DOHH2 (cell line): ENCODE results near the gene NXNL2.

Experiments used
- H3F3A ChIP-seq: fragments of 200-600 bp; sonication (generic), shearing (Covaris generic); 2 replicates; pipeline ENCODE4 v1.6.0; 2016; ENCODE audit warnings: antibody characterized with exemption, mild to moderate bottlenecking; ENCODE audit not compliant: control insufficient read depth, insufficient read depth
- H3K27ac ChIP-seq: fragments of 200-600 bp; sonication (generic); 2 replicates; pipeline ENCODE4 v1.5.1; 2014; ENCODE audit warnings: low read depth, mild to moderate bottlenecking, low read length, moderate library complexity
- H3K27me3 ChIP-seq: fragments of 200-600 bp; sonication (generic); 2 replicates; pipeline ENCODE4 v1.6.1; 2014; ENCODE audit warnings: mild to moderate bottlenecking, low read length, mixed read lengths; ENCODE audit not compliant: control insufficient read depth
- H3K36me3 ChIP-seq: fragments of 200-600 bp; sonication (generic); 2 replicates; pipeline ENCODE4 v1.6.1; 2014; ENCODE audit warnings: mild to moderate bottlenecking, low read length, moderate library complexity, mixed read lengths; ENCODE audit not compliant: control insufficient read depth
- H3K4me1 ChIP-seq: fragments of 200-600 bp; sonication (generic); 2 replicates; pipeline ENCODE4 v1.6.1; 2014; ENCODE audit warnings: mild to moderate bottlenecking, low read length, mixed read lengths; ENCODE audit not compliant: control insufficient read depth
- H3K4me2 ChIP-seq: fragments of 200-600 bp; sonication (generic); 2 replicates; pipeline ENCODE4 v1.6.0; 2014; ENCODE audit warnings: mild to moderate bottlenecking, low read length, moderate library complexity
- H3K4me3 ChIP-seq: fragments of 200-600 bp; sonication (generic); 2 replicates; pipeline ENCODE4 v1.5.1; 2014; ENCODE audit warnings: mild to moderate bottlenecking, low read length, mixed read lengths
- H3K79me2 ChIP-seq: fragments of 200-600 bp; sonication (generic); 2 replicates; pipeline ENCODE4 v1.6.1; 2014; ENCODE audit warnings: mild to moderate bottlenecking, low read length, mixed read lengths; ENCODE audit not compliant: control insufficient read depth
- H3K9me2 ChIP-seq: fragments of 200-600 bp; sonication (generic); replicated peaks from 2 replicates; pipeline ENCODE4 v1.6.1; 2014; ENCODE audit warnings: mild to moderate bottlenecking, low read length, mixed read lengths; ENCODE audit not compliant: control insufficient read depth
- H3K9me3 ChIP-seq: fragments of 200-600 bp; sonication (generic); 2 replicates; pipeline ENCODE4 v1.6.1; 2014; ENCODE audit warnings: antibody characterized with exemption, low read length, mixed read lengths; ENCODE audit not compliant: control insufficient read depth, insufficient read depth
- H4K20me1 ChIP-seq: fragments of 200-600 bp; sonication (generic); 2 replicates; pipeline ENCODE4 v1.6.0; 2014; ENCODE audit warnings: low read depth, mild to moderate bottlenecking, antibody characterized with exemption, low read length, moderate library complexity; ENCODE audit not compliant: control insufficient read depth, insufficient read depth
- CTCF ChIP-seq: fragments of 200-600 bp; sonication (generic); IDR thresholded peaks from one replicate; pipeline ENCODE4 v1.5.1; 2014; ENCODE audit warnings: antibody characterized with exemption, mild to moderate bottlenecking, low read depth, low read length; ENCODE audit not compliant: poor library complexity, severe bottlenecking
- EZH2phosphoT487 ChIP-seq: fragments of 200-600 bp; sonication (generic); IDR thresholded peaks from 2 replicates; pipeline ENCODE4 v1.6.1; 2017; ENCODE audit warnings: borderline replicate concordance, mild to moderate bottlenecking, antibody characterized with exemption, low read length, moderate library complexity, mixed read lengths

The NXNL2 gene

GRCh38 chr9:88508326-88508725 is 26.7 kb upstream of the NXNL2 start:
- Histone ChIP-seq H3F3A (no peaks in the 10 kb centered on the region), H3K4me1 (no peaks in the 10 kb centered on the region), H3K9me3 (no peaks in the 10 kb centered on the region), H4K20me1 (no peaks in the 10 kb centered on the region), H3K4me2 (no peak overlapping the region), H3K9me2 (no peaks in the 10 kb centered on the region), H3K79me2 (no peaks in the 10 kb centered on the region), H3K4me3 (no peak overlapping the region), H3K36me3 (no peaks in the 10 kb centered on the region), H3K27ac (no peak overlapping the region), H3K27me3 (no peaks in the 10 kb centered on the region)
- no peak for TF ChIP-seq CTCF
- no peak for TF ChIP-seq EZH2phosphoT487

GRCh38 chr9:88511906-88512305 is 23.1 kb upstream of the NXNL2 start:
- Histone ChIP-seq H3K79me2 (no peaks in the 10 kb centered on the region), H3K4me2 (no peak overlapping the region), H3K27ac (no peak overlapping the region), H3K27me3 (no peaks in the 10 kb centered on the region), H3K4me1 (no peaks in the 10 kb centered on the region), H3K9me3 (no peaks in the 10 kb centered on the region), H3F3A (no peaks in the 10 kb centered on the region), H3K9me2 (no peaks in the 10 kb centered on the region), H3K36me3 (no peaks in the 10 kb centered on the region), H3K4me3 (no peak overlapping the region), H4K20me1 (no peaks in the 10 kb centered on the region)
- no peak for TF ChIP-seq CTCF
- TF ChIP-seq EZH2phosphoT487, result no peak

GRCh38 chr9:88514247-88514646 is 20.7 kb upstream of the NXNL2 start:
- Histone ChIP-seq H3K4me1 (no peaks in the 10 kb centered on the region), H3K4me2 (no peak overlapping the region), H3K9me3 (no peaks in the 10 kb centered on the region), H3F3A (no peaks in the 10 kb centered on the region), H4K20me1 (no peaks in the 10 kb centered on the region), H3K36me3 (no peaks in the 10 kb centered on the region), H3K4me3 (no peak overlapping the region), H3K27ac (no peak overlapping the region), H3K9me2 (no peaks in the 10 kb centered on the region), H3K27me3 (no peaks in the 10 kb centered on the region), H3K79me2 (no peaks in the 10 kb centered on the region)
- no peak for TF ChIP-seq EZH2phosphoT487
- TF ChIP-seq CTCF, result no peak

GRCh38 chr9:88521308-88521707 is 13.7 kb upstream of the NXNL2 start:
- Histone ChIP-seq H3K9me3 (no peaks in the 10 kb centered on the region), H3K4me1 (no peaks in the 10 kb centered on the region), H3K4me2 (no peak overlapping the region), H3K79me2 (no peaks in the 10 kb centered on the region), H4K20me1 (no peaks in the 10 kb centered on the region), H3K36me3 (no peaks in the 10 kb centered on the region), H3K27me3 (no peaks in the 10 kb centered on the region), H3K27ac (no peak overlapping the region), H3F3A (no peaks in the 10 kb centered on the region), H3K4me3 (no peak overlapping the region), H3K9me2 (no peaks in the 10 kb centered on the region)
- no peak for TF ChIP-seq CTCF
- no peak for TF ChIP-seq EZH2phosphoT487
